SW480 (cell line): ENCODE results near the gene DCAF8.

Experiments
- DNase-seq: peaks from one replicate; pipeline ENCODE4 v3.0.0-alpha.2; 2016; ENCODE audit warnings: low spot score

DCAF8 gene

GRCh38 chr1:160226623-160227022 lies 35.7 kb downstream of the DCAF8 start:
- no peak for DNase-seq

- no peak for DNase-seq
Measured at GRCh38 chr1:160225345-160225744, 37.0 kb downstream of the DCAF8 start.

GRCh38 chr1:160224606-160225005 lies 37.7 kb downstream of the DCAF8 start:
- DNase-seq, result no peak

GRCh38 chr1:160222546-160222945 lies 39.8 kb downstream of the DCAF8 start:
- no peak for DNase-seq

GRCh38 chr1:160221089-160221488 lies 41.3 kb downstream of the DCAF8 start:
- DNase-seq, result no peak

- DNase-seq, result no peak
Measured at GRCh38 chr1:160220301-160220700, 42.0 kb downstream of the DCAF8 start.

- DNase-seq, result peak; percentile 31
Measured at GRCh38 chr1:160219062-160219929, 43.1 kb downstream of the DCAF8 start.

GRCh38 chr1:160217481-160218051 lies 44.8 kb downstream of the DCAF8 start:
- DNase-seq, result no peak

GRCh38 chr1:160216301-160216700 lies 46.0 kb downstream of the DCAF8 start:
- no peak for DNase-seq

GRCh38 chr1:160214481-160215140 lies 47.7 kb downstream of the DCAF8 start:
- no peak for DNase-seq

- no peak for DNase-seq
Measured at GRCh38 chr1:160211046-160211790, 51.1 kb downstream of the DCAF8 start.

- no peak for DNase-seq
Measured at GRCh38 chr1:160210561-160210960, 51.8 kb downstream of the DCAF8 start.

- DNase-seq, result no peak
Measured at GRCh38 chr1:160209321-160210046, 52.9 kb downstream of the DCAF8 start.

GRCh38 chr1:160208557-160209320 lies 53.6 kb downstream of the DCAF8 start:
- DNase-seq, result no peak

- no peak for DNase-seq
Measured at GRCh38 chr1:160207771-160208556, 54.4 kb downstream of the DCAF8 start.

GRCh38 chr1:160207118-160207650 lies 55.2 kb downstream of the DCAF8 start:
- no peak for DNase-seq

- peak; percentile 25 for DNase-seq
Measured at GRCh38 chr1:160206421-160207117, 55.8 kb downstream of the DCAF8 start.

GRCh38 chr1:160206036-160206389 lies 56.3 kb downstream of the DCAF8 start:
- peak; percentile 64 for DNase-seq
